Esophagus squamous epithelium (tissue), 4 donors: ENCODE results near the gene SURF2.

Experiments
- POLR2A ChIP-seq, 4 donors: fragments of 450-650 bp; IDR thresholded peaks; one replicate each; pipeline ENCODE4 v1.6.1; 2017; ENCODE audit warnings: antibody characterized with exemption in 4 of 4, mild to moderate bottlenecking in 4 of 4, moderate library complexity in 3 of 4
- TF ChIP-seq, protein P1 (sequence below), 6 experiments: fragments of 450-650 bp in 4 of 6; fragments of 200-600 bp in 2 of 6; sonication (generic) in 2 of 6; IDR thresholded peaks; one replicate each; pipeline ENCODE4 v1.5.1; 2016 to 2019; ENCODE audit warnings: antibody characterized with exemption in 6 of 6, mild to moderate bottlenecking in 4 of 6, moderate library complexity in 4 of 6

DNA sequence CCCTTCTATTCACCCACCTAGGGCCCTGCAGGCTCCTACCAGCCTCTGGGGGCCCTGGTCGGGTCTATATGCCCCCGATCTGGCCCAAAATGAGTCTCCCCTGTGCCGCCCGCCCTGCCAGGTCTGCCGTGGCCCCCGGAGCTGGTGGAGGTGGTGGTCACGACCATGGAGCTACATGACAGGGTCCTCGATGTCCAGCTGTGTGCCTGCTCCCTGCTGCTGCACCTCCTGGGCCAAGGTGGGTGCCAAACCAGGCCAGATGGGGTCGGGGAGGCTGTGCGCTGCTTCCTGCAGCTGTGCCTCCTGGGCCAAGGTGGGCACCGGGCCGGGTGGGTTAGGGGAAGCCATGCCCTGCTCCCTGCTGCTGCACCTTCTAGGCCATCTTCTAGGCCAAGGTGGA, 43.9 kb downstream of the SURF2 start:
- no peak for TF ChIP-seq POLR2A (IDR thresholded peaks at IDR 0.05)
- TF ChIP-seq, protein P1, sequence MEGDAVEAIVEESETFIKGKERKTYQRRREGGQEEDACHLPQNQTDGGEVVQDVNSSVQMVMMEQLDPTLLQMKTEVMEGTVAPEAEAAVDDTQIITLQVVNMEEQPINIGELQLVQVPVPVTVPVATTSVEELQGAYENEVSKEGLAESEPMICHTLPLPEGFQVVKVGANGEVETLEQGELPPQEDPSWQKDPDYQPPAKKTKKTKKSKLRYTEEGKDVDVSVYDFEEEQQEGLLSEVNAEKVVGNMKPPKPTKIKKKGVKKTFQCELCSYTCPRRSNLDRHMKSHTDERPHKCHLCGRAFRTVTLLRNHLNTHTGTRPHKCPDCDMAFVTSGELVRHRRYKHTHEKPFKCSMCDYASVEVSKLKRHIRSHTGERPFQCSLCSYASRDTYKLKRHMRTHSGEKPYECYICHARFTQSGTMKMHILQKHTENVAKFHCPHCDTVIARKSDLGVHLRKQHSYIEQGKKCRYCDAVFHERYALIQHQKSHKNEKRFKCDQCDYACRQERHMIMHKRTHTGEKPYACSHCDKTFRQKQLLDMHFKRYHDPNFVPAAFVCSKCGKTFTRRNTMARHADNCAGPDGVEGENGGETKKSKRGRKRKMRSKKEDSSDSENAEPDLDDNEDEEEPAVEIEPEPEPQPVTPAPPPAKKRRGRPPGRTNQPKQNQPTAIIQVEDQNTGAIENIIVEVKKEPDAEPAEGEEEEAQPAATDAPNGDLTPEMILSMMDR (IDR thresholded peaks at IDR 0.05): no peak
